MCF 10A (cell line): Measurements from ENCODE around the gene SDK1. TPM values are rescaled to one million over a fixed set of nuclear protein-coding genes. Genes with fewer than 3 reads are reported as not detected.
"Not testable (repeated sequence)": the region's sequence is repeated elsewhere in the genome, so short reads cannot be mapped to it uniquely, and the experiment has no call there.

ENCODE experiments used
- BruUV-seq: library from RNA; stranded (reverse); fragments of 400-500 nt; replicated peaks from 2 replicates; lab custom pipeline; 2021; lab: Mats Ljungman, UMichigan
- CTCF ChIA-PET: fragments of 300-600 bp; sonication (Branson Sonifier 250); formaldehyde crosslinking; extraction: SDS; loops from one replicate; lab custom pipeline; 2021; ENCODE audit warnings: antibody characterized with exemption, inconsistent platforms; lab: Yijun Ruan, JAX
- POLR2A ChIA-PET: fragments of 300-600, 350-650 bp; sonication (Branson Sonifier 250); formaldehyde crosslinking; extraction: SDS; loops from one replicate; lab custom pipeline; 2020; ENCODE audit warnings: antibody characterized with exemption, inconsistent platforms; lab: Yijun Ruan, JAX
- DNase-seq: peaks from one replicate; pipeline ENCODE4 v3.0.0-alpha.2; 2018; ENCODE audit not compliant: unreplicated experiment
- H3K27ac Mint-ChIP-seq: one replicate; pipeline ENCODE4 v1.8.0; 2022; ENCODE audit warnings: mild to moderate bottlenecking, low read depth, mixed read lengths; ENCODE audit not compliant: unreplicated experiment
- H3K27me3 Mint-ChIP-seq: one replicate; pipeline ENCODE4 v1.8.0; 2022; ENCODE audit warnings: mixed read lengths; ENCODE audit not compliant: insufficient read depth, unreplicated experiment
- H3K36me3 Mint-ChIP-seq: one replicate; pipeline ENCODE4 v1.8.0; 2022; ENCODE audit warnings: mild to moderate bottlenecking, moderate library complexity, mixed read lengths; ENCODE audit not compliant: insufficient read depth, unreplicated experiment
- H3K4me1 Mint-ChIP-seq: one replicate; pipeline ENCODE4 v1.8.0; 2022; ENCODE audit warnings: mixed read lengths; ENCODE audit not compliant: insufficient read depth, unreplicated experiment
- H3K4me3 Mint-ChIP-seq: one replicate; pipeline ENCODE4 v1.8.0; 2022; ENCODE audit warnings: mild to moderate bottlenecking, moderate library complexity, mixed read lengths; ENCODE audit not compliant: unreplicated experiment
- H3K9me3 Mint-ChIP-seq: one replicate; pipeline ENCODE4 v1.8.0; 2022; ENCODE audit warnings: mixed read lengths; ENCODE audit not compliant: unreplicated experiment
- CTCF ChIP-seq: fragments of 200-600 bp; IDR thresholded peaks from one replicate; pipeline ENCODE4 v1.8.0; 2022; ENCODE audit warnings: antibody characterized with exemption, mild to moderate bottlenecking; ENCODE audit not compliant: unreplicated experiment
- intact Hi-C: fragments of 100-400 bp; cut with micrococcal nuclease; formaldehyde crosslinking; loops from 2 replicates; pipeline ENCODE4 v1.14.1; 2022
- total RNA-seq: library from RNA; stranded (reverse); gene quantifications from 2 replicates; pipeline ENCODE4 v1.2.3, GENCODE V29; 2022

Gene SDK1
- total RNA-seq, 1 experiment from 2014 or later, result 3.3 TPM

GRCh38 chr7:4307316-4308204 is 1006.5 kb downstream of the SDK1 start:
- ChIA-PET POLR2A (no interaction called here), CTCF (no interaction called here)
- Mint-ChIP-seq H3K27ac (no peak overlapping the region), H3K4me3 (no peak overlapping the region), H3K4me1 (no peaks in the 10 kb centered on the region), H3K36me3 (no peaks in the 10 kb centered on the region), H3K27me3 (no peaks in the 10 kb centered on the region), H3K9me3 (peaks cover 7% of the 10 kb centered on the region)
- TF ChIP-seq CTCF, result no peak
- BruUV-seq, result no TSS peak
- no peak for DNase-seq
- intact Hi-C loops, result no loop called here

DNA sequence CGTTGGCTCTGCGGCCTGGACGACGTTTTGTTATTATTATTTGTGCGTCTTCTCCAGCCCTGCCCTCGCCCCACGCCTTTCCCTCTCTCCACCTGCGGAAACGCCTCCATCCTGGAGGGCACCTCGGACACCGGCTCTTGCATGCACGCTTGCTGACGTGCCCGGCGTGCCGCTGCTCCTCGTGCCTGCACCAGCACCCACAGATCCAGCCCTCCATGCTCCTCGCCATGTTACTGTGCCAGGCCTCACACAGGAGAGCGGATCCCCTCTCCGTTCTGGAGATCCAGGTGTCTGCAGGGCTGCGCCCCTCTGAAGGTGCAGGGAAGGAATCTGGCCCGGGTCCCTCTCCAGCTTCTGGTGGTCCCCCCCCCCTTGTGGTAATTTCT is 1007.1 kb downstream of the SDK1 start:
- BruUV-seq, result no TSS peak
- intact Hi-C loops, result no loop called here
- ChIA-PET CTCF (interaction anchor here (0.6 kb wide), 1 partner anchor 37 kb away, joined by 6 read pairs; no protein-coding TSS in a partner anchor), POLR2A (interaction anchor here (0.6 kb wide), 1 partner anchor 89 kb away, joined by 3 read pairs; no protein-coding TSS in a partner anchor)
- Mint-ChIP-seq H3K4me3 (no peak overlapping the region), H3K27me3 (no peaks in the 10 kb centered on the region), H3K36me3 (no peaks in the 10 kb centered on the region), H3K27ac (no peak overlapping the region), H3K4me1 (no peaks in the 10 kb centered on the region), H3K9me3 (peaks cover 7% of the 10 kb centered on the region)
- TF ChIP-seq CTCF, result no peak
- DNase-seq, result no peak

- H3K9me3 Mint-ChIP-seq, POLR2A ChIA-PET, H3K4me3 Mint-ChIP-seq, H3K27me3 Mint-ChIP-seq, DNase-seq, CTCF ChIA-PET, intact Hi-C loops, H3K27ac Mint-ChIP-seq, H3K4me1 Mint-ChIP-seq, H3K36me3 Mint-ChIP-seq, BruUV-seq: not testable (repeated sequence)
Measured at GRCh38 chr7:4313911-4314310, 1012.9 kb downstream of the SDK1 start.

DNA sequence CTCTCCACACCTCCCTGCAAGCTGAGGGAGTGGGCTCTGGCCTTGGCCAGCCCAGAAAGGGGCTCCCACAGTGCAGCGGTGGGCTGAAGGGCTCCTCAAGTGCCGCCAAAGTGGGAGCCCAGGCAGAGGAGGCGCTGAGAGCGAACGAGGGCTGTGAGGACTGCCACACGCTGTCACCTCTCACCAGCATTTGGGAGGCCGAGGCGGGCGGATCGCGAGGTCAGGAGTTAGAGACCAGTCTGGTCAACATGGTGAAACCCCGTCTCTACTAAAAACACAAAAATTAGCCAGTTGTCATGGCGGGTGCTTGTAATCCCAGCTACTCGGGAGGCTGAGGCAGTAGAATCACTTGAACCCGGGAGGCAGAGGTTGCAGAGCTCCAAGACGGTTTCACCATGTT is 1013.3 kb downstream of the SDK1 start:
- intact Hi-C loops, H3K27ac Mint-ChIP-seq, H3K9me3 Mint-ChIP-seq, H3K4me3 Mint-ChIP-seq, DNase-seq, BruUV-seq, H3K4me1 Mint-ChIP-seq, H3K36me3 Mint-ChIP-seq, CTCF ChIA-PET, POLR2A ChIA-PET: not testable (repeated sequence)
- peaks cover 12% of the 10 kb centered on the region for H3K27me3 Mint-ChIP-seq
